Measurements from ENCODE around the gene HDAC4.

DNA sequence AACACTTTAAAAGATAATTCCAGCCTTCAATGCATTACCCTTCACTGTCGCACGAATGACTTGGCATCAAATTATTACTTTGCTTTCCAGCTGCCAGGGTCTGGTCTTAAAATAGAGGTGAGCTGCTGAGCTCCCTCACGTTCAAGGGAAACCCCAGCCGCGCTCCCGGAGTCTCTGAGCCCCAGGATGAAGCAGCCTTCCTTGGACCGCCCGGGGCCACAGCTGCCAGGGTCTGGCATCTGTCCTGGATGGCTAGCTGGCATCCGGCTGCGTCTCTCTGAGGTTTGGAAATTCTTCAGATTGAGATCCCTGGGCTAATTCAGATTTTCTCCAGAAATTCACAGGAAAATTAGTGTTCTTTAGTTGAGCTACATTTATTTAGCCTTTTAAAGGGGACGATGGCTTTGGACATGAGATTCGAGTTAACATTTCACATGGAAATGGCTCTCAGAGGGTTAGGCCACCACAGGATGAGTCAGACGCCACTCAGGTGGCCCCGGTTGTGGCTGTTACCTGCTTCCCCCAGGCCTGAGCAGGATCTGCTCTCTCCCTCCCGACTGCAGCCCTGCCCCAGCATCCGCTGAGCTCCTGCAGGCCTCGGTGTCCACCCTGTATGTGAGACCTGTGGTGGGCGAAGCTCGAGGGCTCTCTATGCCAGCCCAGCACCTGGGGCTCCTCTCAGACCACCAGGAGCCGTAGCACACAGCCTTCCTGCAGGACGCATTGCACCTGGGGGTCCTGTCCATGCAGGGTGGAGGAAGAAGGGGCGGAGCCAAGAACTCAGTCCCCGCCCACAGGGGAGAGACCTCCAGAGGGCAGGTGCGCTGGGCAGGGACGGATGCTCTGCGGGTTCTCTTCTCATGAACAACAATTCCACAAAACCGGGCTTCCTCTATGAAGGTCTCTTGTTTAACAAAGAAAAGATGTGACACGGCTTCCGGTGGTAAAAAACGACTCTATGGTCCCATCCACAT lies 297.4 kb downstream of the HDAC4 start:
- TF ChIP-seq, protein P1, sequence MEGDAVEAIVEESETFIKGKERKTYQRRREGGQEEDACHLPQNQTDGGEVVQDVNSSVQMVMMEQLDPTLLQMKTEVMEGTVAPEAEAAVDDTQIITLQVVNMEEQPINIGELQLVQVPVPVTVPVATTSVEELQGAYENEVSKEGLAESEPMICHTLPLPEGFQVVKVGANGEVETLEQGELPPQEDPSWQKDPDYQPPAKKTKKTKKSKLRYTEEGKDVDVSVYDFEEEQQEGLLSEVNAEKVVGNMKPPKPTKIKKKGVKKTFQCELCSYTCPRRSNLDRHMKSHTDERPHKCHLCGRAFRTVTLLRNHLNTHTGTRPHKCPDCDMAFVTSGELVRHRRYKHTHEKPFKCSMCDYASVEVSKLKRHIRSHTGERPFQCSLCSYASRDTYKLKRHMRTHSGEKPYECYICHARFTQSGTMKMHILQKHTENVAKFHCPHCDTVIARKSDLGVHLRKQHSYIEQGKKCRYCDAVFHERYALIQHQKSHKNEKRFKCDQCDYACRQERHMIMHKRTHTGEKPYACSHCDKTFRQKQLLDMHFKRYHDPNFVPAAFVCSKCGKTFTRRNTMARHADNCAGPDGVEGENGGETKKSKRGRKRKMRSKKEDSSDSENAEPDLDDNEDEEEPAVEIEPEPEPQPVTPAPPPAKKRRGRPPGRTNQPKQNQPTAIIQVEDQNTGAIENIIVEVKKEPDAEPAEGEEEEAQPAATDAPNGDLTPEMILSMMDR (IDR thresholded peaks at IDR 0.05; ENCODE audit: low read length), result no peak
- TF ChIP-seq EZH2 (IDR thresholded peaks at IDR 0.05; ENCODE audit: borderline replicate concordance, low read length), result no peak
